NCI-H446 (cell line): ENCODE results near the gene CEBPG.

Experiments used
- DNase-seq, 2 experiments: peaks; one replicate each; lab custom pipeline; 2025; lab: John Stamatoyannopoulos, UW

The CEBPG gene

DNA sequence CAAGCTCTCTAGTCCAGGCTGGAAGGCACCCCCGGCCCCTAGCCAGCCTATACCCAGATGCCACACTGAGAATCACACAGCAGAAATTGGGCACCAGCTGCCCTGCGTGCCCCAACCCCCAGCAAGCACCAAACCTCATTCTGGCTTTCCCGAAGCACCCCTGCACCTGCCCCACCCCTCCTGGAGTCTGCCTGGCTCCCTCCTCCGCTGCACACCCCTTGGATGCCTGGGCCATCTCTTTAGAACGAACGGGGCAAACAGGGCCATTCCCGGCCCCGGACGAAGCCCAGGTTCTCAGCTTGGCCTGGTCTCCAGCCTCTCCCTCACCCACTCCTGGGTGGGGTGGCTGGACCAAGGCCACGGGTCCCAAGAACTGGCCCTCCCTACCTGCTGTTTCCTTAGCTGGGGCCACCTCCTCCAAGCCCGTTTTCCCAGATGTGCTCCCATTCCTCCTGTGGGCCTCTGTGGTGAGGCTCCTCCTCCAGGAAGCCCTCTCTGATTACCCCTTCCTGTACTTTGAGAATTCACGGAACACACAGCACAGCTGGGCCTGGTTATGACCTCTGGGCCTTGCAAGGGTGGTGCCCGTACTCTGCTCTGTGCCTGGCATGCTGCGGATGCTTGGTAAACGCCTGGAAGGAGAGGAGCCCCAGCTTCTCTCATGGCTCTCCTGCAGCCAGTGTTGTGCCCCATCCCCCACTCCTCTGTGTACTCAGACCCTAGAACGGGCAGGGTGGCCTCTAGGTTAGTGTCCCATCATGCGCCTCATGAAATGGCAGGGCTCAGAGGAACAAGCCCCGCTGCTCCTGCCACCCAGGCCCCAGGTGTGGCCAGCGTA, 21.4 kb downstream of the CEBPG start:
- DNase-seq = peak in 1 of 2 experiments; percentile 54

GRCh38 chr19:33395561-33396550, 22.3 kb downstream of the CEBPG start:
- no peak for DNase-seq

DNA sequence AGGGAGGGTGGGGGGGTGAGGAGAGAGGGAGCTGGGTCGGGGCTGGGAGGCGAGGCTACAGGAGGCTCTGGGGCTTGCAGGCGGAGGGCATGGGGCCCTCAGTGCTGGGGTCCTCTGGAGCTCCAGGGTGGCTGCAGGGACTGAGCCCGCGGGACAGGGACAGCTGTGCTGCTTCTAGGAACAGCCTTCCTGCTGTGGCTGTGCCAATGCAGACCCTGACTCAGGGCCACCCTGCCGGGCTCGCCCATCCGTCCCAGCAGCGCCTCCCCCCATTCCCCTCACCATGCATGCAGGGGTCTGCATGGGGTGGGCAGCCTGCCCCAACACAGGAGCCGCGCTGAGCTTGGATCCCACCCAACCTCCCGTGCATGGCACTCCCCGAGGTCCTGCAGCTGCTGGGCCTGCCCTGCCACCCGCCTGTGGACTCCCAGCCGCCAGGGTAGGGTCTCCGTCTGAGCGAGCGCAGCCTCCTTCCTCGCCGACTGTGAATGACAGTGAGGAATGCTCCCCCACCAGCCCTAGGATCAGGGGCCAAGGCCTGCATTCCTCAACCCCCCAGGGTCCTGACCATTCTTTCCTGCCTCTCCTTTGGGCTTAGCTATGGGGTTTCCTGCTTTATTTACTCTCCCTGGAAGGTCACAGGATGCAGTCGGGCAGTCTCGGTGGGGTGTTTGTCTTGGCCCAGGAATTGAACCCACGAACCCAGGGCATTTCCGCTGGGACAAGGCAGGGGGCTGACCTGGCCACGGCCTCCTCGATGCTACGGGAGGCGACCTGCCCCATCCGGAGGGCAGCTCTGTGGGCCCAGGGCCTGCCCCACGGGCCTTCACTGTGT, 23.4 kb downstream of the CEBPG start:
- DNase-seq = no peak

GRCh38 chr19:33397536-33398360, 24.2 kb downstream of the CEBPG start:
- DNase-seq = no peak

DNA sequence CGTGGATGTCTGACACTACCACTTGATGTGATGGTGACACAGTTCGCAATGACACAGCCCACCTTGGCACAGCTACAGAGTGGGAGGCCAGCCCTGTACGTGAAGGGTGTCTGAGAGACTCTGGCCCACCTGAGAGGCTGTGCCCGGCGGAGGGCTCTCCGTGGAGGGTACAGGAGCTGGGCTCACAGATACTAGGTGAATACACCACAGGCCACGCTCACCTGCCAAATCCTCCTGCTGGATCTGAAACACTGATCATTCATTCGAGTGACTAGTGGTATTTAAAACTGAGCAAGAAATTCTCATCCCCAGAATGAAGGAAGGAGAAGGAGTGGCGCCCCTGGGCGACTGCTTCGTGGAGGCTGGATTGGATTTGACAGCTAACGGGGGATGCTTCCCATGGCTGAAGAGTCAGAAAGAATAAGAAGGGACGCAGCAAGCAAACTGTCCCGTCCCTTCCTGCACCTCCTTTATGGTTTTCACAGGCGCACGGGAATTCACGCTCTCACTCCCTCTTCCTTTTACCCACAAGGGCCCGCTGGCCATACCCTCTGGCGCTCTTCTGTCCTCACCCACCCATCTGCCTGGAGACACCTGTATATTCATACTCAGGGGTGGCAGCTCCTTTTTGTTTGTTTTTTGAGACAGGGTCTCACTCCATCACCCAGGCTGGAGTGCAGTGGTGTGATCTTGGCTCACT, 25.0 kb downstream of the CEBPG start:
- DNase-seq = no peak

GRCh38 chr19:33399081-33399744, 25.7 kb downstream of the CEBPG start:
- DNase-seq = no peak

GRCh38 chr19:33399745-33400681, 26.5 kb downstream of the CEBPG start:
- DNase-seq = no peak

GRCh38 chr19:33400856-33401682, 27.6 kb downstream of the CEBPG start:
- DNase-seq = no peak

- no peak for DNase-seq
Observed at GRCh38 chr19:33401683-33402420, 28.3 kb downstream of the CEBPG start.

GRCh38 chr19:33402421-33403220, 29.1 kb downstream of the CEBPG start:
- no peak for DNase-seq

- no peak for DNase-seq
Observed at GRCh38 chr19:33403221-33403972, 29.9 kb downstream of the CEBPG start.

DNA sequence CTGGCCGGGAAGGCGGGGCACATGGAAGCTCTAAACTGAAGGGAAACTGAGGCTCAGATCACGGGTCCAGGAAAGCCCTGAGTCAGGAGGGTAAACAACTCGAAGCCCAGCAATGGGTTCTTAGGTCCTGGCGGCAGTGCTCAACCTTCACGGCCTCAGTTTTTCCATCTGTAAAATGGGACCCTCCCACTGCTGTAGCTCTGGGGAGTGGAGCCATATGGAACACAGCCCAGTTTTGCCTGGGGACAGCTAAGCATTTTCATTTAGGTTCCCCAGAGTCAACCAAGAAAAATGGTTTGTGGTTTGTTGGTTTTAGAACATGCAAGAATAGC, 30.4 kb downstream of the CEBPG start:
- no peak for DNase-seq

GRCh38 chr19:33404506-33405253, 31.2 kb downstream of the CEBPG start:
- no peak for DNase-seq

- DNase-seq = no peak
Observed at GRCh38 chr19:33405254-33405552, 31.7 kb downstream of the CEBPG start.
